GM12878 (cell line): ENCODE results near the gene PHEX.

Experiments
- CTCF ChIP-seq, 3 experiments: IDR thresholded peaks in 2 of 3; conservative IDR thresholded peaks in 1 of 3; 2 replicates each; pipeline ENCODE4 v1.5.1; 2011; ENCODE audit warnings: low read depth in 3 of 3, low read length in 3 of 3, mild to moderate bottlenecking in 3 of 3, control low read depth in 2 of 3, moderate library complexity in 2 of 3, inconsistent platforms in 1 of 3, mixed read lengths in 1 of 3; ENCODE audit not compliant: control insufficient read depth in 2 of 3, insufficient read depth in 1 of 3; ENCODE audit errors: extremely low read depth in 1 of 3
- HDAC6 ChIP-seq: fragments of 200-600 bp; sonication (generic); IDR thresholded peaks from one replicate; pipeline ENCODE4 v1.8.0; 2017; ENCODE audit warnings: antibody characterized with exemption; ENCODE audit not compliant: unreplicated experiment
- HDGF ChIP-seq: fragments of 450-650 bp; IDR thresholded peaks from 2 replicates; pipeline ENCODE4 v1.6.1; 2016; ENCODE audit warnings: antibody characterized with exemption
- POLR2A ChIP-seq: IDR thresholded peaks from 2 replicates; pipeline ENCODE4 v1.6.1; 2011; ENCODE audit warnings: low read depth, mild to moderate bottlenecking, low read length
- POLR2AphosphoS5 ChIP-seq: IDR thresholded peaks from 2 replicates; pipeline ENCODE4 v1.6.1; 2011; ENCODE audit warnings: mild to moderate bottlenecking, low read length, inconsistent platforms
- REST ChIP-seq: IDR thresholded peaks from 2 replicates; pipeline ENCODE4 v1.6.1; 2012; ENCODE audit warnings: mild to moderate bottlenecking, low read depth, low read length

- TF ChIP-seq HDAC6 (no peak), REST (no peak), HDGF (no peak), CTCF (IDR thresholded peaks at IDR 0.05 in 2 of 3, conservative IDR thresholded peaks at IDR 0.05 in 1 of 3; ENCODE audit: control insufficient read depth in 2 of 3, extremely low read depth in 1 of 3, insufficient read depth in 1 of 3, low read depth in 3 of 3, low read length in 3 of 3) (no peak), POLR2AphosphoS5 (no peak), POLR2A (no peak)
Observed at GRCh38 chrX:22116605-22117546, 84.8 kb downstream of the PHEX start.
